Fibroblast of skin of abdomen (primary cell): ENCODE measurements around the gene TRMT44.
"Not testable (repeated sequence)": the region's sequence is repeated elsewhere in the genome, so short reads cannot be mapped to it uniquely, and the experiment has no call there.

Source experiments
- DNase-seq: peaks from one replicate; pipeline ENCODE4 v3.0.0-alpha.2; 2013

Gene TRMT44

DNA sequence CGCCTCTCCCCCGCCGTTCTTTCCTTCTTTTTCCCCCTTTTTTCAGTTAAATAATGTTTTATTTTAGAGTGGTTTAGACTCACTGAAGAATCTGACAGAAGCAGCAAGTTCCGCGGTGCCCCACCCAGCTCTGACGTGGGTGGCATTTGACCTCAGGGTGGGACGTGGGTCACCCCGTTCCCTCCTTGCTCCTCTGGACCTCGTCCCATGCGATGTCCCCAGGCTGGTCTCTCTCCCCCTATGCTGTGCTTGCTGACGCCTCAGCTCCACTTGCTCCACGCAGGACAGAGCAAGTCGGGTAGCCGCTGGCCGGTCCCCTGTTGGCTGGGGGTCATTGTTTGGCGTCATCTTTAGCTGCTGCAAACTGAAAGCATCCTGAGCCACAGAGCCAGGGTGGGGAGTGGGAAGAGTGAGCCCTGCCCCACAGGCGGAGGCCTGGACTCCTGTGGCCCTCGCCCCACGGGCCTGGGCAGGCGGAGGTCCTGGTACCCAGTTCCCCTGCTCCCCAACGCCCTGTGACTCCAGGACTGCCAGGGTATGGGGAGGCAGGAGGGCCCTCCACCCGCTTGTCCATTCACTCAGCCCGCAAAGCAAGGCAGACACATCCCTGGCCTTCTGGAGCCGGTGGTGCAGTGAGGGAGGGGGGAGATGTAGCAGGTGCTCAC is 30.8 kb downstream of the TRMT44 start:
- no peak for DNase-seq

DNA sequence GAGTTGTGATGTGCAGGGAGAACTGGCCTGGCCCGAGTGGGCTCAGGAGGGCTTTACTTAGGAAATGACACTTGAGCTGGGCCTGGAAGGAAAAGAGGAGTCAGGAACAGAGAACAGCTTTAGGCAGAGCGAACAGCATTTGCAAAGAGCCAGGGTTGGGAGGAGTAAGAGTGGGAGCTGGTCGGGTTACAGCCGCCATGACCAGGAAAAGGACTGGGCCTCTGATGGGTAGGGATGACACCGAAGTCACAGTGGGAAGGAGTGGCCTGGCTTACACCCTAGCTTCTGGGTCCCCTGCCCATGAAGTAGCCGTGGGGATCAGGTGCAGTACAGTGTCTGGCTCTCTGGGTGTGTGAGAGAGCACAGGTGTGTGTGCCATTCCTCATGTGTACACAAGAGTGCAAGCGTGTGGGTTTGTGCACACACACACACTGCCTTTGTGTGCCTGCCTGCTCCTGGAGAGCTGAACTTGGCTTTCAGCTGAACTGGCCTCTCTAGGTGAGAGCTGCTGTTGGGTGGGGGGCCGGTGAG is 31.6 kb downstream of the TRMT44 start:
- no peak for DNase-seq

DNA sequence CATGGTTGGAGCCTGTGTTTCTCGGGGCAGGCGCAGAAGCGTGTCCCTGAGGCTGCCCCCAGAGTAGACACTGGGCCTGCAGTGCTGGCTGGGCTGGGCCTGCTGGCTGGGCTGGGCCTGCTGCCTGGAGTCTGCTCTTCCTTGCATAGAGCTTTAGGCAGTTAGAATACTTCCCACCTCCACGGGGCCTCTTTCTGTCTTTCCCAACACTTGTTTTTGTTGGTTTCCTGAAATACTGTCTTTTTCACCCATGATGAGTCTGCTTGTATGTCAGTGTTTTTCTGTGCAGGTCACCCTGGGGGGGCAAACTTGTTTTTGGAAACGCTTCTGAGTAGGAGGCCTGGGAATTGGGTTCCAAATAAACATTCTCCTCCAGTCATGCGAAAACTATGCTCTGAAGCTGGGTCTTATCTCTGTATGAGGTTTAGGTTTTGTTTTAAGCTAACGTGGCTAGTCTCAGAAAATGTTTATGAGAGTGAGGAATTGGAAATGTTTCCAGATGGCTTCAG is 32.2 kb downstream of the TRMT44 start:
- DNase-seq, result peak; percentile 85

DNA sequence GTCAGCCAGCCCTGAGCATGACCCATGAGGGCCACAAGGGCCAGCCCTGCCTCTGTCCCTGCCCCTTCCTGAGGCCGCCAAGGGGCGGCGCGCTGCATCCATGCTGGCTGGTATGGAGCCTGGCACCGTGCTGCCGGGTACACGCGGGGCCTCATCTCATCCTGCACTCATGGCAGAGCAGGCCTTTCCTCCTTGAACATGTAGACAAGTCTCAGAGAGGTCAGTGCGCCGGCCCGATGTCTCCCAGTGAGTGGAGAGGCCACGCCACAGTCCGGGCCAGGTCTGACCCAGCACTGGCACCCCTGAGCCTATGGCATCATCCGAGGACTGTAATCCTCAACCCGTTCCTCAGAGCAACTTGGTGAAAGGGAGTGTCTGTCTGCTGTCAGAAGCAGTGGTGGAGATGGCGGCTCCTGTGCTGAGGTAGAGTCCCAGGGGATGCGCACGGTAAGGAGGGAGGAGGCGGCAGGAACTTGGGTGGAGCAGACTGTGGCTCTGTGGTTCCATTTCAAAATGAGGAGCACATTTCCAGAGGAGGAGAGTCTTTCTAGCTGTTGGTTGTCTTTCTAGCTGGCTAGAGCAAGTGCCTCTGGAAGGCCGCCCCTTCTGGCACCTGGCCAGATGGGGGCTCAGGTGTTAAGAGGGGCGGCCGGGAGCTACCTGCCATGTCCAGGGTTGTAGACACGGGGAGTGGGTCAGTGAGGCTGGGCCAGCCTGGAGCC is 32.8 kb downstream of the TRMT44 start:
- DNase-seq, result no peak

DNA sequence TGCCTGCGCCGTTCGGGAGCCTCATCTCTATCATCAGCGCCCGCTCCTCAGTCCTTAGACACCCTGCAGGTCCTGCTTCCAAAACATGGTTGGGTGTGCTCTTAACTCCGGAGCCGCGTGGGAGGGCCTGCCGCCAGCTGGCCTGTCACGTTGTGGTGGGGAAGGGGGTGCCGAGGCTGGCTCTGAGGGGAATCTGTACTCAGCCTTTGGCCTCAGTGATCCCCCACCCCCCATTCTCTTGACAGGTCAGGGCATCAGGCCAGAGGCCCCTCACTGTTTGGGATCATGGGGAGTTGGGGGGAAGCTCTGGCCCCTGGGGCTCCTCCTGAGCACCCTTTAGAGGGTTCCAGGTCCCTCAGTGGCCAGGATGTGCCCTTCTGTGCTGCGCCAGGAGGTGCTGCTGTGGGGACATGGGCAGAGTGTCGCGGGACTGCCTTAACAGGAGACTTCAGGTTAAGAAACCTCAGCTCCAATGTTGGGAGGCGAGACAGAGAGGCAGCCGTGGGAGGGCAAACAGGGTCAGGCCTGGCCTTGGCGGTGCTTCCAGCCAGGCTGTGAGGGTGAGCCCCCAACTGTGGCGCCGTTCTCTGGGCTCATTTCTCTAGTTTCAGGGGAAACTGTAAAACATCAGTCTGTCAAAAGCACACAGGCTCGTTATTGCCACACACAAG is 33.5 kb downstream of the TRMT44 start:
- DNase-seq, result no peak

DNA sequence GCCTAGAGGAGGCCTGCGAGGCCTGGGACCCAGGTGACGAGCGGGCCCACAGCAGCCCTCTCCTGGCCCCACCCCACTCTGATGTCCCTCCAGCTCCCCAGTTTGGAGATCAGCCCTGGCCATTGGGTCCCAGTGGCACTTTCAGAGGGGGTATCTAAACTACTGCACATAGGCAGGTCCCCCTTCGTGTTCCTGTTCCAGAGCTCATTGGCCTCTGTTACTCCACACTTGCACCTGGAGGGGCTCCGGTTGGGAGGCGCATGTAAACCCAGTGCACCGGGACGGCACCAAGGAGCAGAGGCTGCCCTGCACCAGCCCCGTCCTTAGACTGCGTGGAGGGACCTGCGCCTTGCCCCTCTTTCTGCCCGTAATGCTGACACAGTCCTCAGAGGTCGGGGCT is 34.3 kb downstream of the TRMT44 start:
- no peak for DNase-seq

DNA sequence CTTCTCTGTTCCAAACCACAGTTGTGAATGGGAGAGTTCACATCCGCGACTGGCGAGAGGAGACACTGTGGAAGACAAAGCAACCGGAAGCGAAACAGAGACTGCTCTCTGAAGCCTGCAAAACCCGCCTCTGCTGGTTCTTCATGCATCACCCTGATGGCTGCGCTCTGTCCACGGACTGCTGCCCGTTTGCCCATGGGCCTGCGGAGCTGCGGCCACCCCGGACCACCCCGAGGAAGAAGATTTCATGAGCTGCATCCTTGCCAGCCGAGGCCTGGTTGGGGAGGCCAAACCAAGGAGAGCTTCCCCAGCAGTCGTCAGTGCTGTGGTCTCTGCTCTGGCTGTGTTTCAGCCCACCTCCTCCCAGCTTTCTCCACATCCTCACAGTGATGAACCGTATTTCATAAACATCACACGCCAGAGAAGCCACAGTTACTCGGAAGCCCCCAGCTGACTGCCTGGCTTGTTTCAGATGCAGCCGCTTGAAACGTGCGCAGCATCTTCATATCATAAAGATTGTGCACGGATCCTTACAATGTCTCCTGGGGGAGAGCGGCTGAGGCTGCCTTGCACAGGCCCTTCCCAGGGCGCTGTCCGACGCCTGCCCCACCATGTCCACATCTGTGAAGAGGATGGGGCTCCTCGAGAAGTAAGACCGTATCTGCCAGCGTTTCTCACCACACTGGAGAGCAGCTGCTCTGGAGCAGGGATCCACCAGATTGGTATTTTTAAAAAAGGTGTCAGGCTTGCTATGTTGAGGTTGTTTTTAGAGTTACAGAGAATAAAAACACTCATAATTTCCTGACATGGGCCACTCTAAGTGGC is 35.4 kb downstream of the TRMT44 start:
- no peak for DNase-seq

DNA sequence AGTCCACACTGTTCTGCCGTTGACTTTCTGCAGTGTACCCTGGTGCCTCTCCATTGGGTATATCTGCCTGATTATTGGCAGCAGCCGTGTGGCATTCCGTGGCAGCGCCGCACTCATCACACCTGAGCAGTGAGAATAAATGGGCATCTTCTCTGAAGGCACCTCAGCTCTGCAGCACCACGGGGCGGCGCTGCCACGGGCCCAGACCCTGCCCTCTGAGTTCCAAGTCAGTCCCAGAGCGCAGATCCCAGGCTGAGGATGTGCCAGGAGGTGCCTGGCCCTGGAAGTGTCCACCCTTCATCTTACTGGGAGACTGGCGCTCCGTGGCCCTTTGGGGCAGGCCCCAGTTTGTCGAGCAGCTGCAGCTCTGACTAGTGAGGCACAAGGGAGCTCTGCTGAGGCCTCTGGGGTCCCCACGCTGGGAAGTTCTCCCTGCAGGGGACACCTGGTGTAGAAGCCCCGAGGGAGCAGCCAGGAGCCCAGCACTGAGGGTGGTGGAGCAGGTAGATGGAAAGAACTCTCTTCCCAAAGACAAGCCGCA is 36.6 kb downstream of the TRMT44 start:
- no peak for DNase-seq

DNA sequence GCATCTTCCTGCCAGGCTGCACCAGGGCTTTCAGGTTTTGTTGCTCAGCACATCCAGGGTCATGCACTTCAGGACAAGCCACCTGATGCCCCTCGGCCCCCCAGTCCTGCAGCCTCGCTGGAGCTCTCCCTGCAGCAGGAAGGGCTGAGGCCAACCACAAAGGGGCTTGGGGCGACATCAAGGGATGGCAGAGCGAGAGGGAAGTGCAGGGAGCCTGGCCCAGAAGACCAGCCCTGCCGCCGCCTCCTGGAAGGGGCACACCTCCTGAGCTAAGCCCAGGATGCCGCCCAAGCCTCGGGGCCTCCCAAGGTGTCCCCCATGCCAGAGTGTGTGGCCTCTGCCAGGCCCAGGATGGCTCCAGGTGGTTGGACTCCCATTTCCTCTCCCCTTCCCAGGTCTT is 37.1 kb downstream of the TRMT44 start:
- no peak for DNase-seq

DNA sequence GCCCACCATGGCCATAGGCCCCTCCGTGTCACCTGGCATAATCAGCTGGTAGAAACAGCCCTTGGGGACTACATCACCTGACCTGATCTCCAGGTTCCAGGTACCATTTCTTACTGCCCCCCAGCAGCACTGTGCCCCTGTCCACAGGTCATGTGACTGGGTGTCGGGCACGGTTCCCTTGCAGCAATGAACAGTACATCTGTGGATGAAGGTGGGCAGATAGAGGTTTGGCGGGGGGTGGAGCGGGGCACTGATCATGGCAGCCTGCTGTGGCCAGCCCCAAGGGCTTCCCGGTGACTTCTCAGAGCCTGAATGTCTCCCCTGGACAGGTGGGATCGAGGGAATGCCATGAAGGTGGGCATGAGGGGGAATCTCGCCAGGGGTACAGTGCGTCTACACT is 37.8 kb downstream of the TRMT44 start:
- no peak for DNase-seq

DNA sequence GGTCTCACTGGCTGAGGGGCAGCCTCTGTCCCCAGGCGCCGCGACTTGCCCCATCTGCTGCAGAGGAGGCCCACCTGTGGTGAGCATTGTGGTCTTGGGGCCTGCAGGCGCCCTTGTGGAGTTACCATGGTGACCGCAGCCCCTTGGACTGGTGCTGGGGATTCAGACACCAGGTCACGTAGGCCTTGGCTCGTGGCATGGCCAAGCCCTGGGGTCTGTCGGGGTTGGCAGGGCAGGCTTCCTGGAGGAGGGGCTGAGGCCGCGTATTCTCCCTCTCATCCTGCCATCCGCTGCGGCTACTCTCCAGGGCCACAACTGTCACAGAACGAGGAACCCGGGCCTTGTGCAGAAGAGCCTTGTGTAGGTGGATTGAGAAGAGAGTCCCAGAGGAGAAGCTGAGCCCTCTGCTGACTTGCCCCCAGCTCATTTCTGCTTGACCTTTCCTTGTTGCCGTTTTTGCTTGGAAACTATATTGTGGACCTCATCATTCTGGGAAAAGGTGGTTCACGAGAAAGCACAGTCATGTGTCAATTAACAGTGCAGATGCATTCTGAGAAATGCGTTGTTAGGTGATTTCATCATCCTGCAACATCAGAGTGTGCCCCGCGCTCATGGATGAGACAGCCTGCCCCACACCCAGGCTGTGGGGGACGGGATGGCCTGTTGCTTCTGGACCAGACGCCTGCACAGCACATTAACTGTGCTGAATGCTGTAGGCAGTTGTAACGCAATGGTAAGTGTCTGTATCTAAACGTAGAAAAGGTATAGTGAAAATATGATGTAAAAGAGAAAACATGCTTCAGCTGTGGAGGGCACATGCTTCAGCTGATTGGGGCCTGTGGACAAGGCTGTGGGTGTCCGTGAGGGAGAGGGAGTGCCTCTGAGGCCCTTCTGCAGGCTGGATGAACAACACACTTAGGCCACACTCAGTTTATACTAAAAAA is 38.5 kb downstream of the TRMT44 start:
- DNase-seq, result peak; percentile 57

DNA sequence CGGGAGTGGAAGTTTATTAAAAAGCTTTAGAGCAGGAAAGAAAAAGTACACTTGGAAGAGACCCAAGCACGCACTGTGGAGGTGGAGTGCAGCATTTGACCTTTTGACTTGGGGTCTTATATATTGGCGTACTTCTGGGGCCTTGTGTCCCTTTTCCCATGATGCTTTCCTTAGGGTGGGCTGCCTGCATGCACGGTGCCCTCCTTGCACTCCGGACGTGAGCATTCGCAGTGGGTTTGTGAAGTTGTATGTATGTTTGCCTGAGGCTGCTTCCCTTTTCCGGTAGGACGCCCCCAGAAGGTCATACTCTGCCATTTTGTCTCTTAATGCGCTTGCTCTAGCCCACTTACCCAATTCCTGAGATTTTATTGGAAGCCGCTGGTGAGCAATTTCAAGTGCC is 39.6 kb downstream of the TRMT44 start:
- DNase-seq, result no peak

DNA sequence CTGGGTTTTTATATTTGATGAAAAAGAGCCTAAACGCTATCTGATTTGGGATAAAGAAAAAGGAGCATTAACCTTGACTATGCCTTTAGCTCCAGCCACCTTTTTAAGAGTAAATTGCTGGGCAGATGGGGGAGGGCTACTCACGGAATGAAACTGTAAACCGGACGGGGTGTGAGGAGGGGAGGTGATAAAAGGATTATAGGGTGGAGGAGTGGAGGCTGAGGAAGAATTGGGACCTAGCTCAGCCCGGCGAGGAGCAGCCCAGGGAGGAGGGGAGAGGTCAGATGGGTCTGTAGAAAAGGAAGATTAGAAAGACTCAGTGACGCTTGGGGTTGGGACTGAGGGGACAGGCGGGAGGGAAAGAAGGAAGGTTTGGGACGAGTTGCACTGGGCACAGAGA is 46.1 kb downstream of the TRMT44 start:
- DNase-seq, result not testable (repeated sequence)

DNA sequence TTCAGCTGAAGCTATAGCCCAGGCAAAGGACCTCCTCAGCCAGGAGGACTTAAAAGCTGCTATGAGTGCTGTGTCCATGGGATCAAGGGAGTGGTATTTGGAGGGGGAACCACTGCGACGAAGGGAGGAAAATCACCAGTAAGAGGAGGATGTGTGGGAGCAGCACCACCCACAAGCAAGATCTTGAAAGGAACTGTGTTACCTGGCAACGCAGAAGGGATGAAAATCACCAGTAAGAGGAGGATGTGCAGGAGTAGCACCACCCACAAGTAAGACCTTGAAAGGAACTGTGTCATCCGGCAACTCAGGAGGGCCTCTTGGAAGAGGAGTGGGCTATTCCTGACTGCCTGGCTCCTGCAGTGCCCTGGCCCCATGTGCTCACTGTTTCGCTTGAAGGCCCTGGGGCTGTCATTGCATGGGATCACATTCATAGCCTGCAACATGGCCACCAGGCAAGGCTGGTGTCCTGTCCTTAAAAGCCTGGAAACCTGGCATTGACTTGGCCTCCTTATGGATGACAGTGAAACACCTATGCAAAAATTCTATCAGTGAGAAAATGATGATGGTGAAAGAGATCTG is 48.3 kb downstream of the TRMT44 start:
- DNase-seq, result no peak

DNA sequence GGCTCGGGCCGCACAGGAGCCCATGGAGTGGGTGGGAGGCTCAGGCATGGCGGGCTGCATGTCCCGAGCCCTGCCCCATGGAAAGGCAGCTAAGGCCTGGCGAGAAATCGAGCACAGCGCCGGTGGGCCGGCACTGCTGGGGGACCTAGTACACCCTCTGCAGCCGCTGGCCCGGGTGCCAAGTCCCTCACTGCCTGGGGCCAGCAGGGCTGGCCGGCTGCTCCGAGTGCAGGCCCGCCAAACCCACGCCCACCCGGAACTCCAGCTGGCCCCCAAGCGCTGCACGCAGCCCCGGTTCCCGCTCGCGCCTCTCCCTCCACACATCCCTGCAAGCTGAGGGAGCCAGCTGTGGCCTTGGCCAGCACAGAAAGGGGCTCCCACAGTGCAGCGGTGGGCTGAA is 50.9 kb downstream of the TRMT44 start:
- not testable (repeated sequence) for DNase-seq

DNA sequence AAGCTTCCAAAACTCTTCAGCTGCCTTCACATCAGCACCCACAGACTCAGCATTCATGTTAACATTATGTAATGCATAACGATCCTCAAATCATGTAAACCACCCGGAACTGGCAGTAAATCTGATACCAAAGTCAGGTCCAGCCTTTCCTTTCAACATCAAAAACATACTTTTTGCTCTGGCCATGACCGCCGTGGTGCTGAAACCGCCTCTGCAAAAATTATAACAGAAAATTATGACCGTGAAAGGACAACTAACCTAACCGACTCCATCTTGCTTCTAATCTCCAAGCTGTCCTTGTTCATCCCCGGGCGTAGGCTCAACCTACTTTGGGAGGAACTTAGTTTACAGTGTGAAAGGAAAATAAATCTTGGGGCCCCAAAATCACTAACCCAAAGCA is 51.6 kb downstream of the TRMT44 start:
- DNase-seq, result no peak

DNA sequence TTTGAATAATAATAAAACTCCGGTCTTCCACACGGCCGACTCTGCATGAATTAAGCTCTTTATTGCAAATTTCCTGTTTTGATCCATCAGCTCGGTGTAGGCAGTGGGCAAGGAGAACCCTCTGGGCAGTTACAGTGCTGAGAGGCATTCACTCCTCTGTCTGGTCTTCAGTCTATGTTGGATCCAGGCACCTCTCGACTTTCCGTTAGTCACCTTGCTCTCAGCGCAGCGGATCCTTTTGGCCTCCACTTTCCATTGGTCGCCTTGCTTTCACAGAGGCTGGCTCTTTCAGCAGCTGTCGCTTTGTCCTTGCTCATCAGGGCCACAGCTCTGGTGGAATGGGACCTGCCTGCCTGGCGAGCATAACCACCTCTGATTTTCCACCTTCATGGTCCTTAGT is 52.9 kb downstream of the TRMT44 start:
- no peak for DNase-seq

DNA sequence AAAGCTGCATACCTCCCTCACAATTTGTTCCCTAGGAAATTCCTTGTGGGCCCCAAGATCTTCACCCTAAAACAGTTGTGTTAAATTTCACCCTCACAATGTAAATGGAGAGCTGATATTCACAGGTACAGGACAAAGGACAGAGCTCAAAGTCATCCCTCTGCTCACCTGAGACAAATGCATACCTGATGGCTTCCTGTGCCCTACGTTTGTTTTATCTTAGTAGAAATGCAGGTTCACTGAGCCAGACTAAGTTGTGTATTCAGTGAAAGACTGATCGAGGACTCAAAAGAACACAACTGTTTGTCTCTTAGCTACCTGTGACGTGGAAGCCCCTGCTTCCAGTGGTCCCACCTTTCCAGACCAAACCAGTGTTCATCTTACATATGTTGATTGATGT is 53.6 kb downstream of the TRMT44 start:
- DNase-seq, result no peak

DNA sequence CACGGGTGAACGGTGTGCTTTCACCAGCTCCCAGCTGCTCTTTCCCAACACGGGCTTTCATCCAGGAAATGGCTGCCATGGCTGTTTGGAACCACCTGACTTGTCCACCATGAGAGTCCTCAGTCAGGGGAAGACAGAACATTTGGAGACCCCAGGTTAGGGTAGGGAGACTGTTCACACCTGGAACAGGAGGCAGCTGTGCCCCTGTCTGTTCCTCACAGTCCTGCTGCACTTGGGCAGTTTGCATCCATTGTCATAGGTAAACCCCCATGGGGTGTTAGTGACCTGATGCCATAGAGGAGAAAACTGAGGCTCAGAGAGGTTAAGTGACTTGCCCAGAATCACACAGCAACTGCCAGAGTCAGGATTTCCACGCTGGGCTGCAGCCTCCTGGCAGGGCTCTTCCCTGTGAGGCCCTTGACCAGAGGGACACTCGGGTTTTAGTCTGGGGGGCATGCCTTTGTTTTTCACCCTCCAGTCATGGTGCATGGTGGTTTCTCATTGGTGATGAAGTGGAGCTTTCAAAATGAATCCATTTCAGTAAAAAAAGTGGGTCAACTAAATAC is 54.5 kb downstream of the TRMT44 start:
- no peak for DNase-seq

DNA sequence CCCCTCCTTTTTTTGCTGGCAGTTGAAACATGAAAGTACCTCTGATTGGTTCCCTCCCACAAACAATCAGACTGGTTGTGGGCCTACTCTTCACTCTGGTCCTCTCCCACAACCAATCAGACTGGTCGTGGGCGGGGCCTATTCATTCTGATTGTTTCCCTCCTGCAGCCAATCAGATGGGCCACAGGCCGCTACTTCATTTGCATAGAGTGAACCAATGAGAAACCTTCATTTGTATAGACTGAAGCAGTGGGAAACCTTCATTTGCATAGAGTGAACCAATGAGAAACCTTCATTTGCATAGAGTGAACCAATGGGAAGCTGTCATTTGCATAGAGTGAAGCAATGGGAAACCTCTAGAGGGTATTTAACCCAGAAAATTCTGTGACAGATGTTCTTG is 55.2 kb downstream of the TRMT44 start:
- no peak for DNase-seq
